Effector memory CD4-positive, alpha-beta T cell (primary cell): ENCODE measurements around the gene SPCS3.
"Not testable (repeated sequence)": the region's sequence is repeated elsewhere in the genome, so short reads cannot be mapped to it uniquely, and the experiment has no call there.

Source experiments
- DNase-seq, 3 donors: peaks; one replicate each; pipeline ENCODE4 v3.0.0-alpha.2; 2020
- H3K27ac ChIP-seq: 2 replicates; pipeline ENCODE4 v1.7.0; 2013; ENCODE audit warnings: mild to moderate bottlenecking, low read length, moderate library complexity; ENCODE audit not compliant: insufficient read depth, poor library complexity, severe bottlenecking
- H3K27me3 ChIP-seq: replicated peaks from 2 replicates; pipeline ENCODE4 v1.7.0; 2013; ENCODE audit warnings: mild to moderate bottlenecking, low read length; ENCODE audit not compliant: insufficient read depth, control insufficient read depth, poor library complexity, severe bottlenecking
- H3K36me3 ChIP-seq: 2 replicates; pipeline ENCODE4 v1.7.0; 2013; ENCODE audit warnings: mild to moderate bottlenecking, low read length, moderate library complexity; ENCODE audit not compliant: control insufficient read depth, insufficient read depth
- H3K4me1 ChIP-seq: 2 replicates; pipeline ENCODE4 v1.7.0; 2013; ENCODE audit warnings: low read length, mild to moderate bottlenecking; ENCODE audit not compliant: control insufficient read depth, insufficient read depth, poor library complexity, severe bottlenecking
- H3K4me3 ChIP-seq: 2 replicates; pipeline ENCODE4 v1.7.0; 2013; ENCODE audit warnings: low read length, low read depth, mild to moderate bottlenecking; ENCODE audit not compliant: insufficient read depth, poor library complexity, severe bottlenecking
- H3K9me3 ChIP-seq: 2 replicates; pipeline ENCODE4 v1.7.0; 2013; ENCODE audit warnings: mild to moderate bottlenecking, low read length, moderate library complexity; ENCODE audit not compliant: control insufficient read depth

Gene SPCS3

GRCh38 chr4:176340871-176341685, 21.3 kb downstream of the SPCS3 start:
- no peak overlapping the region for H3K27ac ChIP-seq
- no peak overlapping the region for H3K4me3 ChIP-seq
- DNase-seq = no peak
- H3K36me3 ChIP-seq = no peaks in the 10 kb centered on the region
- no peaks in the 10 kb centered on the region for H3K4me1 ChIP-seq
- peaks cover 3% of the 10 kb centered on the region for H3K9me3 ChIP-seq
- no peaks in the 10 kb centered on the region for H3K27me3 ChIP-seq

GRCh38 chr4:176342384-176342783, 22.6 kb downstream of the SPCS3 start:
- Histone ChIP-seq H3K9me3 (peaks cover 3% of the 10 kb centered on the region), H3K27me3 (no peaks in the 10 kb centered on the region), H3K4me1 (no peaks in the 10 kb centered on the region), H3K36me3 (no peaks in the 10 kb centered on the region), H3K4me3 (no peak overlapping the region), H3K27ac (no peak overlapping the region)
- no peak for DNase-seq

GRCh38 chr4:176343286-176343685, 23.5 kb downstream of the SPCS3 start:
- no peaks in the 10 kb centered on the region for H3K4me1 ChIP-seq
- no peak overlapping the region for H3K27ac ChIP-seq
- no peak overlapping the region for H3K4me3 ChIP-seq
- H3K9me3 ChIP-seq = peaks cover 3% of the 10 kb centered on the region
- H3K36me3 ChIP-seq = no peaks in the 10 kb centered on the region
- DNase-seq = no peak
- H3K27me3 ChIP-seq = no peaks in the 10 kb centered on the region

GRCh38 chr4:176345346-176345745, 25.6 kb downstream of the SPCS3 start:
- H3K27me3 ChIP-seq, H3K4me3 ChIP-seq, H3K9me3 ChIP-seq, H3K27ac ChIP-seq, H3K4me1 ChIP-seq, H3K36me3 ChIP-seq, DNase-seq: not testable (repeated sequence)

- not testable (repeated sequence) for H3K36me3 ChIP-seq, H3K27me3 ChIP-seq, H3K27ac ChIP-seq, H3K4me3 ChIP-seq, H3K4me1 ChIP-seq, DNase-seq, H3K9me3 ChIP-seq
Observed at GRCh38 chr4:176346836-176347235, 27.1 kb downstream of the SPCS3 start.

GRCh38 chr4:176350671-176351070, 30.9 kb downstream of the SPCS3 start:
- no peak for DNase-seq
- no peaks in the 10 kb centered on the region for H3K36me3 ChIP-seq
- H3K27me3 ChIP-seq = no peaks in the 10 kb centered on the region
- H3K4me3 ChIP-seq = no peak overlapping the region
- H3K9me3 ChIP-seq = no peaks in the 10 kb centered on the region
- no peaks in the 10 kb centered on the region for H3K4me1 ChIP-seq
- no peak overlapping the region for H3K27ac ChIP-seq

- no peaks in the 10 kb centered on the region for H3K36me3 ChIP-seq
- H3K4me3 ChIP-seq = no peak overlapping the region
- DNase-seq = no peak
Observed at GRCh38 chr4:176354884-176355283, 35.1 kb downstream of the SPCS3 start.

GRCh38 chr4:176357359-176358082, 37.8 kb downstream of the SPCS3 start:
- H3K4me1 ChIP-seq = no peaks in the 10 kb centered on the region

More at GRCh38 chr4:176354884-176355283, 35.1 kb downstream of the SPCS3 start:
- H3K9me3 ChIP-seq = no peaks in the 10 kb centered on the region
- no peaks in the 10 kb centered on the region for H3K4me1 ChIP-seq
- no peak overlapping the region for H3K27ac ChIP-seq
- H3K27me3 ChIP-seq = no peaks in the 10 kb centered on the region

GRCh38 chr4:176358083-176358469, 38.3 kb downstream of the SPCS3 start:
- no peaks in the 10 kb centered on the region for H3K9me3 ChIP-seq
- H3K36me3 ChIP-seq = no peaks in the 10 kb centered on the region
- no peak overlapping the region for H3K27ac ChIP-seq
- DNase-seq = no peak
- no peaks in the 10 kb centered on the region for H3K4me1 ChIP-seq
- H3K27me3 ChIP-seq = no peaks in the 10 kb centered on the region
- no peak overlapping the region for H3K4me3 ChIP-seq

More at GRCh38 chr4:176357359-176358082, 37.8 kb downstream of the SPCS3 start:
- Histone ChIP-seq H3K4me3 (no peak overlapping the region), H3K27ac (no peak overlapping the region), H3K9me3 (no peaks in the 10 kb centered on the region), H3K36me3 (no peaks in the 10 kb centered on the region), H3K27me3 (no peaks in the 10 kb centered on the region)
- DNase-seq = no peak

GRCh38 chr4:176359590-176359989, 39.8 kb downstream of the SPCS3 start:
- no peak for DNase-seq
- Histone ChIP-seq H3K27me3 (no peaks in the 10 kb centered on the region), H3K27ac (no peak overlapping the region), H3K36me3 (no peaks in the 10 kb centered on the region), H3K9me3 (no peaks in the 10 kb centered on the region), H3K4me3 (no peak overlapping the region), H3K4me1 (no peaks in the 10 kb centered on the region)
